Lower leg skin (tissue), 3 donors: ENCODE data around the gene TMEM151B.

ENCODE experiments used
- POLR2A ChIP-seq, 2 donors: fragments of 450-650 bp; IDR thresholded peaks; one replicate each; pipeline ENCODE4 v1.6.1; 2016 to 2017; ENCODE audit warnings: antibody characterized with exemption in 2 of 2, mild to moderate bottlenecking in 1 of 2, moderate library complexity in 1 of 2
- TF ChIP-seq, protein P1 (sequence below), 3 donors: fragments of 450-650 bp; IDR thresholded peaks; one replicate each; pipeline ENCODE4 v1.5.1; 2016; ENCODE audit warnings: antibody characterized with exemption in 3 of 3, mild to moderate bottlenecking in 3 of 3, moderate library complexity in 2 of 3

DNA sequence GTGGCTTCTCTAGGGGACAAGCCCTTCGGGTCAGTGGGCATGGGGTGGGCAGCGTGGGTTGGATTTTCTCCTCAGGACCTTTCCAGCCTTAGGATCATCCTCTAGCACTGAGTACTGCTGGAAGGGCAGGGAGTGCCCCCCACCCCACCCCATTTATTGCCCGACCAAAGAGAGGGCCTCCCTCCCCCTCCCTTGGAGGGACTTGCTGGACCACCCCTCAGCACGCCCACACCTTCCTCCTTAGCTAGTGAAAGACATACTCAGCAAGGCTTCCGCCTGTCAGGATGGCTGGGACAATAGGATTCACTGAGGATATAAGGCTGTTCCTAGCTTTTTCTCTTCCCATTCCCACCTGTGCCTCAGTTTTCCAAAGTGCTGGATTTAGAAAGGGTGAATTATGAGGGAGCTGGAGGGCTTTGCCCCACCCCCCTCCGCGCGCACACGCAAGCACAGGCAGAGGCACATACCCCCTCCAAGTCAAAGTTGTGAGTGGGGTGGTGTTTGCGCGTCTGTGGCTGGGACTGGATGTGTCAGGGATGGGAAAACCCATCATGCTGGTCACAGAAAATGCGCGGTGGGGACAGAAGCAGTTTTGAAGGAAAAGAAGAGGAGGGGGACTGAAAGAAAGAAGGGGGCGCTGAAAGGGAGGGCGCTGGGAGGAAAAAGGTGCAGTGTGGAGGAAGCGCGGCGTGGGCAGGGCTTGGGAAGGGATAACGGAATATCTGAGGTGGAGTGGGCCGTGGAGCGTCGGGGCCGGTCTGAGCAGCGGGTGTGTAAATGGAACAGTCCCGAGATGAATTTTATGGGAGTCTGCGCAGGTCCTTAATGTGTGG lies 47.5 kb upstream of the TMEM151B start:
- TF ChIP-seq, protein P1, sequence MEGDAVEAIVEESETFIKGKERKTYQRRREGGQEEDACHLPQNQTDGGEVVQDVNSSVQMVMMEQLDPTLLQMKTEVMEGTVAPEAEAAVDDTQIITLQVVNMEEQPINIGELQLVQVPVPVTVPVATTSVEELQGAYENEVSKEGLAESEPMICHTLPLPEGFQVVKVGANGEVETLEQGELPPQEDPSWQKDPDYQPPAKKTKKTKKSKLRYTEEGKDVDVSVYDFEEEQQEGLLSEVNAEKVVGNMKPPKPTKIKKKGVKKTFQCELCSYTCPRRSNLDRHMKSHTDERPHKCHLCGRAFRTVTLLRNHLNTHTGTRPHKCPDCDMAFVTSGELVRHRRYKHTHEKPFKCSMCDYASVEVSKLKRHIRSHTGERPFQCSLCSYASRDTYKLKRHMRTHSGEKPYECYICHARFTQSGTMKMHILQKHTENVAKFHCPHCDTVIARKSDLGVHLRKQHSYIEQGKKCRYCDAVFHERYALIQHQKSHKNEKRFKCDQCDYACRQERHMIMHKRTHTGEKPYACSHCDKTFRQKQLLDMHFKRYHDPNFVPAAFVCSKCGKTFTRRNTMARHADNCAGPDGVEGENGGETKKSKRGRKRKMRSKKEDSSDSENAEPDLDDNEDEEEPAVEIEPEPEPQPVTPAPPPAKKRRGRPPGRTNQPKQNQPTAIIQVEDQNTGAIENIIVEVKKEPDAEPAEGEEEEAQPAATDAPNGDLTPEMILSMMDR (IDR thresholded peaks at IDR 0.05), result no peak
- no peak for TF ChIP-seq POLR2A (IDR thresholded peaks at IDR 0.05)
